Astrocyte (in vitro differentiated cells and primary cell): ENCODE measurements around the gene CEACAM1.

Experiments
- EZH2 ChIP-seq: IDR thresholded peaks from 2 replicates; pipeline ENCODE4 v1.6.1; 2012; ENCODE audit warnings: mild to moderate bottlenecking, low read length, inconsistent platforms; ENCODE audit not compliant: insufficient read depth
- TF ChIP-seq, protein P1 (sequence below): IDR thresholded peaks from 2 replicates; pipeline ENCODE4 v1.5.1; 2011; ENCODE audit warnings: low read depth, mild to moderate bottlenecking, inconsistent platforms, low read length, moderate library complexity; ENCODE audit not compliant: insufficient read depth

DNA sequence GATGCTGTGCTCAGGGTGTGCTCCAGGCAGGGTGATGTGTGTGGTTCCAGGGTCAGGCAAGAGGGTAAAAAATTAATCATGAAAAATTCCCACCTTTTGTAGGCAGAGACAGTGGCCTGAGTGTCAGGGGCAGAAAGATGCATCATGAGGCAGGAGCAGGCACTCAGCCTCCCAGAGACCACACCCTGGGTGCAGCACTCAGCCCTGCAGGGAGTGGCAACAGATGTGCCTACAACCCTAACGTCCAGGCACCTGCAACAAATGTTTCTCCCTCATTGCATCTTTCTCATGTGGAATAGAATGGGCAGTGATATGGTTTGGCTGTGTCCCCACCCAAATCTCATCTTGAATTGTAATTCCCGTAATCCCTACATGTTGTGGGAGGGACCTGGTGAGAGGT lies 19.6 kb upstream of the CEACAM1 start:
- TF ChIP-seq, protein P1, sequence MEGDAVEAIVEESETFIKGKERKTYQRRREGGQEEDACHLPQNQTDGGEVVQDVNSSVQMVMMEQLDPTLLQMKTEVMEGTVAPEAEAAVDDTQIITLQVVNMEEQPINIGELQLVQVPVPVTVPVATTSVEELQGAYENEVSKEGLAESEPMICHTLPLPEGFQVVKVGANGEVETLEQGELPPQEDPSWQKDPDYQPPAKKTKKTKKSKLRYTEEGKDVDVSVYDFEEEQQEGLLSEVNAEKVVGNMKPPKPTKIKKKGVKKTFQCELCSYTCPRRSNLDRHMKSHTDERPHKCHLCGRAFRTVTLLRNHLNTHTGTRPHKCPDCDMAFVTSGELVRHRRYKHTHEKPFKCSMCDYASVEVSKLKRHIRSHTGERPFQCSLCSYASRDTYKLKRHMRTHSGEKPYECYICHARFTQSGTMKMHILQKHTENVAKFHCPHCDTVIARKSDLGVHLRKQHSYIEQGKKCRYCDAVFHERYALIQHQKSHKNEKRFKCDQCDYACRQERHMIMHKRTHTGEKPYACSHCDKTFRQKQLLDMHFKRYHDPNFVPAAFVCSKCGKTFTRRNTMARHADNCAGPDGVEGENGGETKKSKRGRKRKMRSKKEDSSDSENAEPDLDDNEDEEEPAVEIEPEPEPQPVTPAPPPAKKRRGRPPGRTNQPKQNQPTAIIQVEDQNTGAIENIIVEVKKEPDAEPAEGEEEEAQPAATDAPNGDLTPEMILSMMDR, result no peak
- no peak for TF ChIP-seq EZH2
